Activated naive CD8-positive, alpha-beta T cell treated with anti-CD3 and anti-CD28 coated beads for 36 hours (primary cell): Measurements from ENCODE around the gene FBXW7. TPM values are rescaled to one million over a fixed set of nuclear protein-coding genes. Genes with fewer than 3 reads are reported as not detected.

Source experiments
- DNase-seq: peaks from one replicate; pipeline ENCODE4 v3.0.0; 2021
- H3K27ac Mint-ChIP-seq: one replicate; pipeline ENCODE4 v1.8.0; 2022; ENCODE audit warnings: mild to moderate bottlenecking, moderate library complexity, mixed read lengths
- H3K27me3 Mint-ChIP-seq: one replicate; pipeline ENCODE4 v1.8.0; 2022; ENCODE audit warnings: mild to moderate bottlenecking, mixed read lengths
- H3K36me3 Mint-ChIP-seq: one replicate; pipeline ENCODE4 v1.8.0; 2021; ENCODE audit warnings: mild to moderate bottlenecking, mixed read lengths
- H3K4me1 Mint-ChIP-seq: one replicate; pipeline ENCODE4 v1.8.0; 2021; ENCODE audit warnings: mixed read lengths
- H3K4me3 Mint-ChIP-seq: one replicate; pipeline ENCODE4 v1.8.0; 2022; ENCODE audit warnings: mild to moderate bottlenecking, moderate library complexity, mixed read lengths
- H3K9me3 Mint-ChIP-seq: one replicate; pipeline ENCODE4 v1.8.0; 2022; ENCODE audit warnings: mixed read lengths
- total RNA-seq, 2 experiments: library from RNA; stranded (reverse); gene quantifications; one replicate each; pipeline ENCODE4 v1.2.3, GENCODE V29; 2021

The FBXW7 gene
- total RNA-seq, 2 experiments from 2014 or later, result 26.2 to 26.9 TPM

DNA sequence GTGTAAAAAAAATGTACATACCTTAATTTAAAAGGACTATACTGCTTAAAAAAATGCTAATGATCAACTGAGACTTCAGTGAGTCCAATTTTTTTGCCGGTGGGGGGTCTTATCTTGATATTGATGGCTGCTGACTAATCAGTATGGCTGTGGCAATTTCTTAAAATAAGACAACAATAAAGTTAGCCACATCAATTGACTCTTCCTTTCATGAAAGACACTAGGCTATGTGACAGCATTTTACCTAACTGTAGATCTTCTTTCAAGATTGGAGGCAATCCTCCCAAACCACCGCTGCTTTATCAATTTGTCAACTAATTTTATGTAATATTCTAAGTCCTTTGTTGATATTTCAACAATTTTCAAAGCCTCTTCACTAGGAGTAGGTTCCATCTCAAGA lies 116.1 kb downstream of the FBXW7 start:
- Mint-ChIP-seq H3K4me3 (no peak overlapping the region), H3K9me3 (no peaks in the 10 kb centered on the region), H3K27me3 (no peaks in the 10 kb centered on the region), H3K36me3 (peaks cover 5% of the 10 kb centered on the region), H3K4me1 (peaks cover 35% of the 10 kb centered on the region), H3K27ac (no peak overlapping the region)
- no peak for DNase-seq

DNA sequence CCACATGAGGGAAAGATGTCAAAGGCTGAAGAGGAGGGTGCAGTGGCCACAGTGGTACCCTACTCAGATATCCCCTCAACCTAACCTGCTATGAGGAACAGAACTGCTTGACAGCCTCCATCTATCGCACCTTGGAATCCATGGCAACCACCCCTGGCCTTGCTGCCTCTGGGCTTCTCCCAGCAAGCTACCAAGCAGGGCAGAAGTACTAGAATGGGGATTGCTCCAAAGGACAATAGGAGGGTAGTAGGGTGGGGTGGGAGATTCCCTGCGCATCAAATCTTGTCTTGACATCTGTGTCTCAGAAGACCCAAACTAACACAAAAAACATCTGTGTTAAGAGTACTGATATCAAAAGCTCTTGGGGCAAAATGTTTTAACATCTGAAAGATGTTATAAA lies 118.2 kb downstream of the FBXW7 start:
- H3K9me3 Mint-ChIP-seq, result no peaks in the 10 kb centered on the region
- no peaks in the 10 kb centered on the region for H3K27me3 Mint-ChIP-seq
- DNase-seq, result no peak
- peaks cover 2% of the 10 kb centered on the region for H3K36me3 Mint-ChIP-seq
- peaks cover 34% of the 10 kb centered on the region for H3K4me1 Mint-ChIP-seq
- H3K4me3 Mint-ChIP-seq, result no peak overlapping the region
- H3K27ac Mint-ChIP-seq, result no peak overlapping the region

DNA sequence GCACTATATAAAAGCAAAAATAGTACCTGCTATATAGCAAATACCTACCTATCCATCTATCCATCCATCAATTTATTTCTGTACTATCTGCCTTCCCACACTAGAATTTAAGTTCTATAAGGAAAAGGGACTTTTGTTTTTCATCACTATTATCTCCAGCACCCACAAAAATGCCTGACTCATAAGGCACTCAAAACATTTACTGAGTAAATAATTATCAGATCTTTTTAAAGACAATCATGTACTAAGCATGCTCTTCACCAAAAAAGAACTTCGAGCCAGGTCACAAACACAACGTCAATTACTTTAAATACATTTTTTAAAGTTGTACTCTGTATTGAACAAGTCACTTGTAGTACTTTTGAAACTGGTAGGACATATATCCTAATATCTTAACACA lies 119.9 kb downstream of the FBXW7 start:
- no peak for DNase-seq
- Mint-ChIP-seq H3K36me3 (peaks cover 4% of the 10 kb centered on the region), H3K27ac (no peak overlapping the region), H3K27me3 (no peaks in the 10 kb centered on the region), H3K9me3 (no peaks in the 10 kb centered on the region), H3K4me1 (peaks cover 29% of the 10 kb centered on the region), H3K4me3 (no peak overlapping the region)

DNA sequence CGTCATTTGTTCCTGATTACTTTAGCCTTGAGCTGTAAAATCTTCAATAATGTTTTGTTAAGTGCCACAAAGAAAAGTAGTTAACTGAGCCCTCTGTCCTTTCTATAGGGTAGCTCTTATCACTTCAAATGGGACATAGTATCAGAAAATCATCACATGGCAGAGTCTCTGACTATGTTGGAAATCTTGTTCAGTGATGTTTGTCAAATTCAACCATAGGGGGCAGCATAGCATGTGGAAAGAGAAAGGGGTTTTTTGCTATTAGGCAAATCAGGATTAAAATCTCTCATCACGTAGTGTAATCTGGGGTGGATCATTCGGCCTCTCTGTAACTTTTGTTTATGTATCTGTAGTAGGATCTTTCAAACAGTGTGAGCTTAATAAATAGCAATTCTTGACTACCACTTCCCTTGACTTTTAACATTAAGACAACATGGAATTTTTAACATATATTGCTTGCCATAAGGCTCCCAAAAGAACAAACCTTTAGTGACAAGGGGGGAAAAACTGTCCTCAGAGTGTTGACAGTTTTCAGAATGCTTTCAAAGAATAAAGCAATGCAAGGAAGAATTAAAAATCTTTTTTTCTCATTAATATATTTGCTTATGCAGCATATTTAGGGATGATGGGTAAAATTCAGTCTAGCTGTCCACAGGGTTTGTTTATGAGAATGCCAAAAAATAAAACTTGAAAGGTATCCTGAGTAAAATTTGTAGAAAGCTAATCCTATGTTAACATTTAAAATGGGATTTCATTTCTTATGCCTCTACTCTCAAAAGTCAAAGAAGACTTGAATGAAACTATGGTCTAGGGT lies 127.2 kb downstream of the FBXW7 start:
- no peak for DNase-seq
- no peaks in the 10 kb centered on the region for H3K9me3 Mint-ChIP-seq
- no peak overlapping the region for H3K4me3 Mint-ChIP-seq
- peaks cover 8% of the 10 kb centered on the region for H3K36me3 Mint-ChIP-seq
- no peak overlapping the region for H3K27ac Mint-ChIP-seq
- H3K27me3 Mint-ChIP-seq, result no peaks in the 10 kb centered on the region
- peaks cover 14% of the 10 kb centered on the region for H3K4me1 Mint-ChIP-seq

DNA sequence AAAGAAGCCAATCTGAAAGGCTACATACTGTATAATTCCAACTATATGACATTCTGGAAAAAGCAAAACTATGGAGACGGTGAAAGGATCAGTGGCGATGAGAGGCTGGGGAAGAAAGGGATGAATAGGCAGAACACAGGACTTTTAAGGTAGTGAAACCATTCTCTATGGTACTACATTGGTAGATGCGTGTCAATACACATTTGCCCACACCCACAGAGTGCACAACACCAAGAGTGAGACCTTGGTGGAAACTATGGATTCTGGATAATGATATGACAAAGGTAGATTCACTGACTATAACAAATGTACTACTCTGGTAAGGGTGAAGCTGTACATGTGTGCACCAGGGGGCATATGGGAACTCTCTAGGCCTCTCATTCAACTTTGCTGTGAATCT lies 134.5 kb downstream of the FBXW7 start:
- H3K36me3 Mint-ChIP-seq, result peaks cover 30% of the 10 kb centered on the region

DNA sequence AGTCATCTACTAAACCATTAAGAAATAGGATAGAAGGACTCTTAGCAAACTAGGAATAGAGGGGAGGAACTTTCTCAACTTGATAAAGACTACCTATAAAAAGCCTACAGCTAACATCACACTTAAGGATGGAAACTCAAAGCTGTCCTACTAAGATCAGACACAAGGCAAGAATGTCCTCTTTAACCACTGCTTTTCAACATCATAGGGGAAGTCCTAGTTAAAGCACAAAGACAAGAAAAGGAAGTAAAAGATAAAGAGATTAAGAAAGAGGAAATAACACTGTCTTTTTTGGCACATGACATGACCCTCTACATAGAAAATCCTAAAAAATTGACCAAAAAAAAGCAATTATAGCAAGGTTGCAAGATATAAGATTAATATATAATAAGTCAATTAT lies 136.6 kb downstream of the FBXW7 start:
- Mint-ChIP-seq H3K27me3 (no peaks in the 10 kb centered on the region), H3K4me3 (no peak overlapping the region), H3K9me3 (no peaks in the 10 kb centered on the region), H3K4me1 (peaks cover 35% of the 10 kb centered on the region), H3K27ac (no peak overlapping the region), H3K36me3 (peaks cover 31% of the 10 kb centered on the region)
- no peak for DNase-seq

More for the DNA sequence above, 134.5 kb downstream of the FBXW7 start:
- Mint-ChIP-seq H3K9me3 (no peaks in the 10 kb centered on the region), H3K4me3 (no peak overlapping the region), H3K4me1 (peaks cover 21% of the 10 kb centered on the region), H3K27ac (no peak overlapping the region), H3K27me3 (no peaks in the 10 kb centered on the region)
- no peak for DNase-seq

DNA sequence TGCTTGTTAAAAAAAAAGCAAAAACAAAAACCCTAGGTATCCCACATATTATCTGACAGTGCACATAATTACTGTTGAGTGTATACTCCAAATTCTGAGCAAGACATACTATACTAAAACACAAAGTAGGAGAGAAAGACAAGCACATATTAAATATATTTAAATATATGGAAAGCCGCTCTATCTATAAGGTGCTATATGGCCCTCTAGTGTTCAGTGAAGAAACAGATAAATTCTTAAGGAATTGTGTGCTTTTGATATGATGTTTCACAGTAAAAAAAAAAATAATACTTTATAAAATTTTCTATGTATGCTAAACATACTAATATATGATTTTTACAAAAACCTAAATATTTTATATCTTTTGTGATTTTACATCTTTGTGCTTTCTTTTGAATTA lies 137.8 kb downstream of the FBXW7 start:
- peaks cover 31% of the 10 kb centered on the region for H3K36me3 Mint-ChIP-seq
- H3K27me3 Mint-ChIP-seq, result no peaks in the 10 kb centered on the region
- no peak overlapping the region for H3K4me3 Mint-ChIP-seq
- H3K27ac Mint-ChIP-seq, result no peak overlapping the region
- no peaks in the 10 kb centered on the region for H3K9me3 Mint-ChIP-seq
- no peak for DNase-seq
- peaks cover 37% of the 10 kb centered on the region for H3K4me1 Mint-ChIP-seq

DNA sequence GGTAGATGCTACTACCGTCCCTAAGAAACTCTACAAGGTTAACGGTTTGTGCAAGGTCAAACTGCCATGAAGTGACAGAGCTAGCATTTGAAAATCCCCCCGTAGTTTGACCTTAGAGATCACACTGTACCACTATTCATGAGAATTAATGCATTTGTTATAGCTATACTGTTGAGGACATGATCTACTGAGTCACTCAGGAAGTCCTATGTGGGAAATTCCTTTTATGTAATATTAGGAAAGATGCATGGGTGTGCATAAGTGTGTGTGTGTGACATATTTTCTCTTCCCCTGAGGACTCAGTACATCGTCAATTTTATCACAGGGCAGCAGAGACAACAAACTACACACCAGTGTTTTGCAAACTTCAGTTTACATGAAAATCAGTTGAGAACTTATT lies 141.1 kb downstream of the FBXW7 start:
- H3K9me3 Mint-ChIP-seq, result no peaks in the 10 kb centered on the region
- H3K36me3 Mint-ChIP-seq, result peaks cover 18% of the 10 kb centered on the region
- peaks cover 34% of the 10 kb centered on the region for H3K4me1 Mint-ChIP-seq
- H3K27me3 Mint-ChIP-seq, result no peaks in the 10 kb centered on the region
- H3K4me3 Mint-ChIP-seq, result no peak overlapping the region
- H3K27ac Mint-ChIP-seq, result no peak overlapping the region
- no peak for DNase-seq

DNA sequence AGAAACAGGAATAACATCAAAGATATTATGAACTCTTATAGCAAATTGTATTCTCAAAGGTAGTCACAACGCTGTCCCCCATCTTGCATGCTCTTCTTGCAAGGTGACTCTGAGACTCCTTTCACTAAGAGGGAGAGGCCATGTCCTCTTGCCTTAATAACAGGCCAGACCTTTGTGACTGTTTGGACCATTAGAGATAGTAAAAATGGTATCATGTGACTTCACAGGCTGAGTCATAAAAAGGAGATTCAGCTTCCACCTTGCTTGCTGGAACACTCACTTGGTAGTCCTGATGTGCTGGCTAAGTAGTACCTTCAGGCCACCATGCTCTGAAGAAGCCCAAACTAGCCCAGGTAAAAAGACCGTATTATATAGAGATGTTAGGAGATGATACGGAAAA lies 143.8 kb downstream of the FBXW7 start:
- H3K27ac Mint-ChIP-seq, result no peak overlapping the region
- peaks cover 22% of the 10 kb centered on the region for H3K36me3 Mint-ChIP-seq
- DNase-seq, result no peak
- H3K4me3 Mint-ChIP-seq, result no peak overlapping the region
- peaks cover 29% of the 10 kb centered on the region for H3K4me1 Mint-ChIP-seq
- no peaks in the 10 kb centered on the region for H3K27me3 Mint-ChIP-seq
- peaks cover 2% of the 10 kb centered on the region for H3K9me3 Mint-ChIP-seq

DNA sequence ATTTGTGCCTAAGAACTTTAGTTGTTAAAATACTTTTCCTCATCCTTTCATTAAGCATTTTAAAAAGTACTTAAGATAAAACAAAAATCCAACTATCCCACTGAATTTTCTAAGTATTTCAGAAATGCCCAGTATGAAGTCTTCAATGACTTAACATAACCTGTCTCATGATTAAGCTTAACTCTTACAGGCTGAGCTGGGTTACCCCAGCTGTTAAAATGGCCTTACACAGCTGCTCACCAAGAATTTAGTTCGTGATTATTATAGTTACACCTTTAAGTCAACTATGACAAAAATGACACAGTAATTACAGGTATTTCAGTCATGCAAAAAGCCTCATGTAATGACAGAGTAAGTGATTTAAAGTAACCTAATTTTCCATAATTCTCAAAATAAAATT lies 145.7 kb downstream of the FBXW7 start:
- no peak overlapping the region for H3K4me3 Mint-ChIP-seq
- DNase-seq, result no peak
- H3K4me1 Mint-ChIP-seq, result peaks cover 19% of the 10 kb centered on the region
- H3K36me3 Mint-ChIP-seq, result peaks cover 19% of the 10 kb centered on the region
- H3K9me3 Mint-ChIP-seq, result peaks cover 2% of the 10 kb centered on the region
- no peak overlapping the region for H3K27ac Mint-ChIP-seq
- H3K27me3 Mint-ChIP-seq, result no peaks in the 10 kb centered on the region

DNA sequence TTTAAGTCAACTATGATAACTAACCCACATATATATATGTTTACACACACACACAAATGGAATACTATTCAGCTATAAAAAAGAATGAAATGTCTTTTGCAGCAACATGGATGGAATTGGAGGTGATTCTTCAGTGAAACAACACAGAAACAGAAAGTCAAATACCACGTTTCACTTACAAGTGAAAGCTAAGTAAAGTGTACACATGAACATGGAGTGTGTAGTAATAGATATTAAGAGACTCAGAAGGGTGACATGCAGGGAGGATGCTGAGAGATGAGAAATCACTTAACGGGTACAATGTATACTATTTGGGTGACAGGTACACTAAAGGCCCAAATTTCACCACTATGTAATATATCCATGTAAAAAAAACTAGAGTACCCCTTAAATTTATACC lies 146.5 kb downstream of the FBXW7 start:
- Mint-ChIP-seq H3K27ac (no peak overlapping the region), H3K27me3 (no peaks in the 10 kb centered on the region), H3K36me3 (peaks cover 19% of the 10 kb centered on the region), H3K4me3 (no peak overlapping the region), H3K4me1 (peaks cover 16% of the 10 kb centered on the region), H3K9me3 (peaks cover 2% of the 10 kb centered on the region)
- no peak for DNase-seq

DNA sequence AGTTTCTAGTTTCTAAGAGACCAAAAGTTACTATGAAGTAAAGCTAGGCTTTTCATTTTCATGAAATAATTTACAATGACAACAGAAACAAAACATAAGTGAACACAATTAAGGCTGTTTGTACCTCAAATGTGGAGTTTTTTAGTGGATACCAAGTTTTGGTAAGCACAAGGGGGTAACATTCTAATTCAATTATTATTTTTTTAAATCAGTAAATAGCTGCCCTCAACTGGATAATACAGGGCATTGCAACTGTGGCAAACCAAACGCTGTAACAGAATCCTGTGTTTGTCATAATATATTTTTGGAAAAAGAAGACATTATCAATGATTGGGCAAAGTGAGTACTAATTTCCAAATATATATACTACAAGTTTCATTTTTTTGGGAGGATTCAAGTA lies 150.3 kb downstream of the FBXW7 start:
- Mint-ChIP-seq H3K4me3 (no peak overlapping the region), H3K27ac (no peak overlapping the region), H3K9me3 (peaks cover 3% of the 10 kb centered on the region), H3K36me3 (peaks cover 9% of the 10 kb centered on the region), H3K4me1 (peaks cover 19% of the 10 kb centered on the region), H3K27me3 (no peaks in the 10 kb centered on the region)
- no peak for DNase-seq

DNA sequence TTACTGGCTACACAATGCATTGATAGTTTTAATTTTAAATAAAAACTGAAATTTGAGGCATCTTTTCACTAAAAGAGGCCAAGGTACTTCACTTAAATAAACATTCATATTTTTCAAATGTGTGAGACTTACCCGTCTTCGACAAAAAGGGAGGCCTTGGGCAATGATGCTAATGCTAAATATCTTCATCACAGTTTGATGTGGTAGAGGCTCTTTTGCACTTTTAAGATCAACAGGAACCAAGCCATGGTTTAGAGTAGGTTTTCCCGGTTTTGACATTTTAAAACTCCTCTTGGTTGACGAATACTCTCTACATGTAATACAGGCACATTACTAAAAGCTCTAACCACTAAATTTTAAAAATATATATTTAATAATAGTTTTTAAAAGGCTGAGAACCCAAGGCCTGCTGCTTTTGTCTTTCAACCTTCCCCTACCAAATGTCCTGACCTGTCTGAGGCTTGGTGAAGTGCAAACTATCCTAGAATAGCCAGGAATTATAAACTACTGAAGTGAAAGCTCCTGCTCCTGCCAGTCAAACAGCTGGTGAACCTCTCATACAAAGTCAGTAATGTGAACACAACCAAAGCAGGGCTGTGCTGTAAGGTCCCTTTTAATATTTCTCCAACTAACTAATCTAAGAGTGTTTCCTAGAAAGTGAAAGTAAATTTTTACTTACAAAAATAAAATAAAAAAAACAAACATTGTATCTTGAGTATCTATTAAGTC lies 153.7 kb downstream of the FBXW7 start:
- H3K36me3 Mint-ChIP-seq, result peaks cover 7% of the 10 kb centered on the region
- H3K27me3 Mint-ChIP-seq, result no peaks in the 10 kb centered on the region
- peaks cover 1% of the 10 kb centered on the region for H3K9me3 Mint-ChIP-seq

DNA sequence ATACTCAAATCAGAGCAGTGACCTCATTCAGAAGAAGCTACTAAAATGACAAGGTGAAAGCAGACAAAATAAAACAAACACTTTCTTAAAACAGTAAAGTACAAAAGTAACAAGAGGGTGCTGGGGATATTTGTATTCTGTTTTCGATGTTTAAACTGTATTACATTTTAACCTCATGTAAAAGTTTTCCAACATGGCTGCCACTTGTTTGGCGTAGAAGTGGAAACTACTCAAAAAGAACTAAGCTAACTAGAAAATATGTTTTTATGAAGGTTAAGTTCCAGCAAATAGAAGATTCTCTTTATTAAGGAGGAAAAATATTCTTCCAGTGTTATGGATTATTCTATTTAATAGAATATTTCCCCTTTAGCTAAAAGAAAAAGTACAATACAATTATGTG lies 155.0 kb downstream of the FBXW7 start:
- H3K36me3 Mint-ChIP-seq, result peaks cover 7% of the 10 kb centered on the region
- H3K9me3 Mint-ChIP-seq, result peaks cover 1% of the 10 kb centered on the region
- H3K27me3 Mint-ChIP-seq, result no peaks in the 10 kb centered on the region
- no peak overlapping the region for H3K4me3 Mint-ChIP-seq
- H3K4me1 Mint-ChIP-seq, result peaks cover 17% of the 10 kb centered on the region
- no peak for DNase-seq
- no peak overlapping the region for H3K27ac Mint-ChIP-seq

More for the DNA sequence above, 153.7 kb downstream of the FBXW7 start:
- peaks cover 17% of the 10 kb centered on the region for H3K4me1 Mint-ChIP-seq
- H3K27ac Mint-ChIP-seq, result peak overlapping the region; percentile 64
- DNase-seq, result no peak
- H3K4me3 Mint-ChIP-seq, result peak overlapping the region; percentile 68

DNA sequence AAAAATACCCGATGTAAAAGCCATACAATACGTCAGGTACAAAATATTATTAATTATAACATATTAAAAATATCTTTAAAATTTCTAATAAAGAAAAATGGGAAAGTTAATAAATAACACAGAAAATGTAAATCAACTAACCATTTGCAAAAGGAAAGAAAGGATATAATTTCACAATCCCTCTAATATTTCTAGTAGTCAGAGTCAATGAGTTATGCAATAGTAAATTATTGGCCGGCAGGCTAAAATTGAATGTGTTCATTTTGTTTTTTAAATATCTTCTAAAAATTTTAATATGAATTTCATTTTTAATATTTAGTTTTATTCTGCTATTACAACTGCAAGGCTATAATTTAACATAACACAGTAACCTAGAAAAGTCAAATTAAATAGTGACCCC lies 155.7 kb downstream of the FBXW7 start:
- Mint-ChIP-seq H3K9me3 (peaks cover 1% of the 10 kb centered on the region), H3K4me3 (no peak overlapping the region), H3K27me3 (no peaks in the 10 kb centered on the region), H3K27ac (no peak overlapping the region), H3K4me1 (peaks cover 17% of the 10 kb centered on the region), H3K36me3 (peaks cover 7% of the 10 kb centered on the region)
- no peak for DNase-seq
